Activated CD8-positive, alpha-beta memory T cell treated with anti-CD3 and anti-CD28 coated beads for 1 hour (primary cell): ENCODE results near the gene PDPK1.
"Not testable (repeated sequence)": the region's sequence is repeated elsewhere in the genome, so short reads cannot be mapped to it uniquely, and the experiment has no call there.

Experiments used
- DNase-seq, 2 donors: peaks; one replicate each; pipeline ENCODE4 v3.0.0-alpha.2; 2020; ENCODE audit warnings: low read depth in 1 of 2; ENCODE audit errors: extremely low read depth in 1 of 2

PDPK1 gene

DNA sequence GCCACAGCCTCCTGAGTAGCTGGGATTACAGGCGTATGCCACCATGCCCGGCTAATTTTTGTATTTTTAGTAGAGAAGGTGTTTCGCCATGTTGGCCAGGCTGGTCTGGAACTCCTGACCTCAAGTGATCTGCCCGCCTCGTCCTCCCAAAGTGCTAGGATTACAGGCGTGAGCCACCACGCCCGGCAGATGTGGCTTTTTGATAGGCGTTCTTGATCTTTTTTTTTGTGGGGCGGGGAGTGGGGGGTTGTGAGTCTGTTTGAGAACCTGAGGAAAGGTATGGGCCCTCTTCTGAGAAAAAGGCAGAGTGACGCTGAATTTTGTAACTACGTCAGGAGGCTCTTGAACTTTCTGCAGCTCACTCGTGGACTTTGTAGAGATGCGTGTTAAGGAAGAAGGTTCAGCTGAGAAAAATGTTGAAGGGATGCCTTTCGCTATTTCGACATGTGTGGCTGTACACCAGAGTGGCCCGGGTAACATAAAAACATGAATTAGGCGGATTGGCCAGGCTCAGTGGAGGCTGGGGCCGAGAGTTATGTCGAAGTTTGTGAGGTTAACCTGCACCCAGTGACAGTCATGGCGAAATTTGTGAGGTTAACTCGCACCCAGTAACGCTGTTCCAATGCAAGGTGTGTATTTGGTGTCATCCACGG, 1.5 kb downstream of the PDPK1 start:
- not testable (repeated sequence) for DNase-seq

DNA sequence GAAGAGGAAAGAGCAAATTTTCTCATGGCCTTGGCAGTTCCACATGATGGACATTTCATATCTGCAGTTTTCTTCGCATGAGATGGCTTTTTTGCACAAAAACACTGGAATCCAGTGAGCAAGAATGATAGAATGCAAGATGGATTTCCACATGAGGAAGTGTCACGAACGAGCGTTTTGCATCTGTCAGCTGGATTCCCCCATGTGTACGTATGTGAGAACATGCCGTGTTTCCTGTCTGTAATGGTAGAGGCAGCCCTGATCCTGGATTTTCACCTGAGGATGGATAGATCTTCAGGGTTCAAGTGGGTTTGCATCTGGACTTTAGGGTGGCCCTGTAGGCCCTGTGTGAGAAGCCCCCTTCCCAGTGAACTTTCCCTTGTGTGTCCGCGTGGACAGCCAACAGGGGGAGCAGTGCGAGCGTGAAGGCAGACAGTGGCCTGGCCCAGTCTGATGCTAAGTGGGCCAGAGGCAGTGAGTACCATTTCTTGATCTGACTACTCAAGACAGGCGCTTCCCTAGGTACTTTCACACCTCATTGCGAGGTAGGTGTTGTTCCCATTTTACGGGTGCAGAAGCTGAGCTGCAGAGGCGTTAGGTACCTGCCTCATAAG, 2.1 kb downstream of the PDPK1 start:
- DNase-seq = not testable (repeated sequence)

DNA sequence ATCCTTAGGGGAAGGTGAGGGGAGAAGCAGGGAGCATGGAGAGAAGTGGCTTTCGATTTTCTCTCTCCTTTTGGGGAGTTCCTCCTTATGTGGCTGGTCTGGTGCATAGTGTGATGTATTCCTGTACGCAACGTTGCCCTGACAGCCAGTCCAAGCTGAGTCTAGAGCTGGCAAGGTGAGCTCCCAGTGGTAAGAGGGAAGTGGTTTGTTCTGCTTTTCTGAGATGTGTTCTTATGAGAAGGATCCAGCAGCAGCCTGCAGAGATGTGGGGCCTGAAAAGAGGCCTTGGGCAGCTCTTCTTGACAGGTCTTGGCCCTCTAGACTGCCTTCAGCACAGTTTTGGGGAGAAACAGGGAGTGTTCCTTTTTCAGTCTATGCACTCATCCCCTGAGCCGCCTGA, 3.1 kb downstream of the PDPK1 start:
- DNase-seq = not testable (repeated sequence)

DNA sequence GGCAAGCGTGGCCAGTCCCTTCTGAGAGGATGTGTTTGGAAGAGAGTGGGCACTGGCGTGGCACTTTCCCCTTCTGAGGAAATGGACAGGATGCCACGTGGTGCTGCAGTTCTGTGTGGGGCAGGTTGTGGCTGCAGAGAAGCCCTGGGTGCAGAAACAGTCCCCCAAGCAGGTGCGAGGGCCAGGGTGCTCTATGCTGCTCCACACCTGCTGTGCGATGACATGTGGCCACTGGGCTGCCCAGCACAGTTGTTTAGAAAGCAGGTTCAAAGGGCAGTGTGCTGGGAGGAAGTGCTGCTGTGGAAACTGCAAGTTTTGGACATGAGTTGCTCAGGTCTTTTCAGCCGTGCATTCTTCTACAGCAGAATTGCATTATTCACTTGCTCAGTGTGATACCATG, 3.6 kb downstream of the PDPK1 start:
- not testable (repeated sequence) for DNase-seq

DNA sequence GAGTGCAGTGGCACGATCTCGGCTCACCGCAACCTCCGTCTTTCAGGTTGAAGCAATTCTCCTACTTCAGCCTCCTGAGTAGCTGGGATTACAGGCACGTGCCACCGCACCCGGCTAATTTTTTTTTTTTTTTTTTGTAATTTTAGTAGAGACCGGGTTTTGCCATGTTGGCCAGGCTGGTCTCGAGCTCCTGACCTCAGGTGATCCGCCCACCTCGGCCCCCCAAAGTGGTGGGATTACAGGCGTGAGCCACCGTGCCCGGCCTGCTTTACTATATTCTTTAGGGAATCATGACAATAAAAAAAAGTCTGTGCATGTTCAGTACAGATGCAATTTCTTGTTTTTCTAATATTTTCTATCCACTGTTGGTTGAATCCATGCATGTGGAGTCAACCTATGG, 6.0 kb downstream of the PDPK1 start:
- not testable (repeated sequence) for DNase-seq

DNA sequence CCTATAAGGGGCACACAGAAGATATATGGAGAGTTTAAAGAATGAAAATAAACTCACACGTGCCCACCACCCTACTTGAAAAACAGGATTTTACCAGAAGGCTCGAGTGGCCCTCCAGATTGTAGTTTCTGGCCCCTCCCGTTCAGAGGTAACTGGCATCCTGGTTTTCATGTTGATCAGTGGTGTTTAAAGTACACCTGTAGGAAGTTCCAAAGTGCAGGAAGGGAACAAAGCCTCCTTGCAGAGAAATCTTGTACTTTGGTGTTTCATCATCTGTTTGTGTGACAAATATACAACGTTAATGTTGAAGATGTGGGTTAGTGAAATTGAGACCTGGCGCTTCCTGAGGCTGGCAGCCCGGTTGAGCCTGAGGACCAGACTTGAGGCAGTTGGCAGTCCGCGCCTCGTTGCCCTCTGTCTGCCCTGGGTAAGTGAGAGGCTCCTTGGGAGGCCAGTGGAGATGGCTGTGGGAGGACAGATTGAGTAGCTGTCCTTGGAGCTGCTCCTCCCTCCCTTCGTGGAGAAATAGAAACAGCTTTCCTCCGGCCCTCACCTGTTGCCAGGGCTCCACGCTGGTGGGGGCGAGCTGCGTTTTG, 12.6 kb downstream of the PDPK1 start:
- not testable (repeated sequence) for DNase-seq

DNA sequence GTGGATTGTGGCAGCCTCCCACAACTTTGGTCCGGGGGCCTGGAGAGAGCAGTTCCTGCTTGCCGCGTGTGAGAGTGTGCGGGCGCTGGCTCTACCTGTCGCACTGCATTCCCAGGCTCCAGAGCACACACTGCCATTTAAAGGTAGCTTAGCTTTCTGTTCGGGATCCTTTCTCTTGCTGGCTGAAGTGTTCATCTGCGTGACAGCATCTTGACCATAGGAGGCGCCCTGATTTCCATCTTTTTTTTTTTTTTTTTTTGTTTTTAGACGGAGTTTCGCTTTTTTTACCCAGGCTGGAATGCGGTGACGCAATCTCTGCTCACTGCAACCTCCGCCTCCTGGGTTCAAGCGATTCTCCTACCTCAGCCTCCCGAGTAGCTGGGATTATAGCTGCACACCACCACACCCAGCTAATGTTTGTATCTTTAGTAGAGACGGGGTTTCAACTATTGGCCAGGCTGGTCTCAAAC, 13.6 kb downstream of the PDPK1 start:
- DNase-seq = not testable (repeated sequence)

DNA sequence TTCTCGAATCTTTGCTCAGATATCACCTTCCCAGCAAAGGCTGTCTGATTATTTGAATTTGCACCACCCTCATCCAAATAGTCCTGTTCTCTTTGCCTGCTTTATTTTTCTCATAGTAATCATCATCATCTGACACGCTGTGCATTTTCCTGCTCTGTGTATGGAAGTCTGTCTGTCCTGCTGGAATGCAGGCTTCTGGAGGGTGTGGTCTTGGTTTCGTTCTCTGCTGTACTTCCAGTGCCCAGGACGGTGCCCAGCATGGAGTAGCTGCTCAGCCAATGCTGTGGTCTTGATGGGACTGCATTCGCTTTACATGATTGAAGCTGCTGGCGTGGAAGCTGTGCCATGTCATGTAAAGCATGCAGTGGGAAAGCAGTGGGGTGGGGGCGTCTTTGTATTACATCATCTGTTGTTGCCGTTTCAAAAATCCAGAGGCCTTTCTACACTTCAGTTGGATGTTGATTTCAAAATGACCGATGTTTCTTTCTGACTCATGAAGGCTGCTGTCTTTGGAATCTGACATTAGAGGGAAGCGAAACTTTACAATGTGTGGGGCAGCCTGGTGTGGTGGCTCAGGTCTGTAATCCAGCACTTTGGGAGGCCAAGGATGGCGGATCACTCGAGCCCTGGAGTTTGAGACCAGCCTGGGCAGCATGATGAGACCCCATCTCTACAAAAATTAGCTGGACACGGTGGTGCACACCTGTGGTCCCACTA, 17.0 kb downstream of the PDPK1 start:
- not testable (repeated sequence) for DNase-seq

DNA sequence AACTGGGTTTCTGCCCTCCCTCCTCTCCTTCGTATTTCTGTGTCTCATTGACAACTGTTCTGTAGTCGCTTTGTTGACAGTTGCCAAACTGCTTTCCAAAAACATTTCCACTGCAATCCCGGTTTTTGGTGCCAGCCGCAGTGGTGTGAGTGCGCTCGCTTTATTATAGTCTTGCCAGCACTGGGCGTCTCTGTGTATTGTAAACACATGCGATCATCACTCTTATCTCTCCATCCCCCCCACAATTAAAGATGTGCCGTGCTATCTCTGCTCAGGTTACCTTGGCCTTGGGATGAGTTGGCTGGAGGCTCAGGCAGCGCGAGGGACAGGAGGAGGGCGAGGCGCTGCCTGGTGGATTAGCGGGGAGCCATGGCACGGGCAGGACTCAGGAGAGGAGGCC, 19.3 kb downstream of the PDPK1 start:
- DNase-seq = not testable (repeated sequence)

DNA sequence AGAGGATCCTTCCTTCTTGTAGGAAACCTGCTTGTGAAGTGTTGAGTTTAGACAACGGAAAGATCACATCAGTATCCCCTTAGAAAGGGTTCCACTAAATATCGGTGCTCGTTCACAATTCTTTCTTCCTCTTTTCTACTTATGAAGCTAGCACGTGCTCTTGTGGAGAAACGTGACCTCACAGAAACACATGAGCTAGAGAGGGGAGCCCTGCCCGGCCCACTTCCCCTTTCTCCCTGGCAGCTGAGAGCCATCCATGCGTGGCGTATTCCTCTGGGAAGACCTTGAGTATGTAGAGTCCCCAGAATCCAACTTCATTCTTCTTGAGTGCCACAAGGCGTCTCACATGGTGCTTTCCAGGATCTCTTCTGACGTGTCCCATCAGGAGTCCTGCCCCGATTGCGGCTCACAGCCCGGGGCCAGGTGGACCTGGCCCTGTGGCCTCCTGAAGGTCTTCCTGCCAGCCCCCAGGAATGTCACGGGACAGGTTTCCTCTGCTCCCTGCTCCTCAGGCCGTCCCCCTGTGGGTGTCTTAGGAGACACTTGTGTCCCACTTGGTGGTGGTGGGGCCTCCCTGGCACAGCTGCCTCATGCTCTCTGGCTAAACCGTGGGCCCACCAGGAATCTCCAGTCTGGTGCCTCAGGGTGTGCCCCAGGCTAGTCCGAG, 22.4 kb downstream of the PDPK1 start:
- not testable (repeated sequence) for DNase-seq

DNA sequence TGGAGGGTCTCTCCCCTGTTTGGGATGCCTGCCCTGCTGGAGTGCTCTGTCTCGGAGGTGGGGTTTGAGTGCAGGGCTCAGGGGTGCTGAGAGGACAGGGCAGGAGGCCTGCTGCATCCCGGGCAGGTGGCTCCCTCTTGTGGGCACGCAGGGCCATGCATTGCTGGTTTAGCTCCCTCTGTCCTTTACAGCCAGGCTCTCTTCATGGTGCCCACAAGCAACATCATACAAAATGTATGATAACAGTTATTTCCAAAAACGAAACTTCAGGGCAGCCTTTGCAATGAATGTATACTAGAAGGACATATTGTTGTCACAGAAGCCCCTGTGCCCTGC, 22.9 kb downstream of the PDPK1 start:
- DNase-seq = peak; percentile 17 to 54

DNA sequence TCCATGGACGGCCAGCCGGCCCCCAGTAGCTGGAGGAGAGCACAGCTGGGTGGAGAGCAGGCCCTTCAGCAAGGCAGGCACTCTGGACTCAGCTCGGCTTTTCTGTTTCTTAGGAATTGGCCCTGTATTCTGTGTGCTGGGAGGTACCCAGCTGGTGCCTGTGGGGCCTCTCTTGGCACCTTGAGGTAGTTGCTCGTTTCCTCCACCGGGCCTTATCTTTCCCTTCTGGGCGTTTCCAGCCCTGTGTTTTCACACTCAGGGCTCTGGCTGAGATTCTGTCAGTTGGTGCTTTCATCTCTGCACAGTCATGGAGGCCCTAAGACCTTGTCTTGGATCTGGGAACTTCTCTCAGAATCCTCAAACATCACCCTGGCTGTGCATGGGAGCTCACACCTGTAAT, 29.7 kb downstream of the PDPK1 start:
- DNase-seq = not testable (repeated sequence)

DNA sequence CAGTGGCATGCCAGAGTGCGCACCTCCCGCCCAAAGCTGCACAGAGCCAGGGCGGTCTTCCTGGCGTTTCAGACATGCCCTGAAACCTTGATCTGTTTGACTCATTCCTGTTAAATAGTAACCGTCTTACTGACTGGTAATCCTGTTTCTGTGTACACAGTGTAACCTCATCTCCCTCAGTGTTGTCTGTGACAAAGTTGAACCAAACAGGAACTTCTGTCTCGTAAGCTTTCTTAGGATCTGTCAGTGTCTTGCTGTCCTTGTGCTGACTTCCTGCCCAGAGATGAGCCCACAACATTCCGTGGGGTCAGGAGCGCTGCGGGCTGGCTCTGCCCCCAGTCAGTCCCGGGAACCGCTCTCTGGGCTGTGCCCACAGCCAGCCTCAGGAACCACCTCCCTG, 30.8 kb downstream of the PDPK1 start:
- not testable (repeated sequence) for DNase-seq

DNA sequence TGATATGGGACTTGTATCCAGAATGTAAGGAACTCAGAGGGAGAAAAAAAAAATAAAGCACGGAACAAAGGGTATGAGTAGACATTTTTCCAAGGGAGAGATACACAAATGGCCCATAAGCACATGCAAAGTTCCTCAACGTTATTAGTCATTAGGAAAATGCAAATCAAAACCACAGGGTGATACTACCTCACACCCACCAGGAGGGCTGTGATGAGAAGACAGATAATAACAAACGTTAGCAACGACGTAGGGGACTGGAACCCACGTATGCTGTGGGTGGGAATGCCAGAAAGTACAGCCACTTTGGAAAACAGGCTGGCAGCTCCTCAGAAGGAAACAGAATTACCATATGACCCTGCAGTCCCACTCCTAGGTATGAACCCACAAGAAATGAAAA, 34.9 kb downstream of the PDPK1 start:
- not testable (repeated sequence) for DNase-seq

DNA sequence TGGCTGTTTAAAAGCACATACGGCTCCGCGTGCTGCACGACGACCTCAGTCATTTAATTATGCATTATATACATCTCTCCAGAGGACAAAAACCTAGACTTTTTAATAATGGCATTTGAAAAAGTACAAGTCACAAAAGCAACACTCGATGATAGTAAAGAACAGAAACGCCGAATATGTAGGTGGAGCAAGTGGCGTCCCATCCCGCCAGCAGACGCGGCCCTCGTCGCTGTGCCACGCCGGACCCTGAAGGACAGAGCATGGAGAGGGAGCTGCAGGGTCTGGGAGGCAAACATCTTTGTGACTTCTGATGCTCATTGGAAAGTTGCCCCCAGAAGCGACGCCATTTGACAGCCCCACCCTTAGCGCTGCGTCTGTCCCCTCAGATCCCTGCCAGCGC, 38.0 kb downstream of the PDPK1 start:
- not testable (repeated sequence) for DNase-seq

DNA sequence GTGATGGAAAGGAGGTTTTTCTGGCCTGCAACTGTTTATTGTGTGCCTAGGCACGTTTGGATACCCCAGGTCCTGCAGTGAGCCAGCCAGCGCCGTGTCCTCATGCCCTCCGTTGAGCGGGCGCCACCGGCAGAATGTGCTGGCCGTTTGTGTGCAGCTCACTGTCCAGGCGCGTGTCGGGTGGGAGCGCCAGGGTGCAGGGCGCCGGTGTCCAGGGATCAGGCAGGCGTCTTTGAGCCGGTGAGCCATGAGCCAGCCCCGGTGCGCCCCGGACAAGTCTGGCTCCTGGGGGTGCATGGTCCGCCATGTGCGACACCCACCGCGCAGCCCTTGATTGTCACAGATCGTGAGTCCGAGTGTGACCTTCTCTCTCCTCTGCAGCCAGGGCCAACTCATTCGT, 39.2 kb downstream of the PDPK1 start:
- not testable (repeated sequence) for DNase-seq

DNA sequence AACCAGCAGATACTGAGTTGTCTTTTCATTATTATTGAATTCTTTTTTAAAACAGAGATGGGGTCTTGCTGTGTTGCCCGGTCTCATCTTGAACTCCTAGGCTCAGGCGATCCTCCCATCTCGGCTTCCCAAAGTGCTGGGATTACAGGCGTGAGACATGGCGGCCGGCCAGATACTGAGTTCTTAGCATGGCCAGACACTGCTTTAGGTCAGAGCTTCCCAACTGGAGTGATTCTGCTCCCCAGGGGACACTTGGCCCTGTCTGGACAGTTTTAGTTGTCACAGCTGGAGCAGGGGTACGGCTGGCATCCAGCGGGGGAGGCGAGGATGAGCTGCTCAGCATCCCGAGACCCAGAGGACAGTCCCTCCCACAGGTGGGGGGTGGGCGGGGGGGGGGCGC, 41.1 kb downstream of the PDPK1 start:
- DNase-seq = not testable (repeated sequence)

DNA sequence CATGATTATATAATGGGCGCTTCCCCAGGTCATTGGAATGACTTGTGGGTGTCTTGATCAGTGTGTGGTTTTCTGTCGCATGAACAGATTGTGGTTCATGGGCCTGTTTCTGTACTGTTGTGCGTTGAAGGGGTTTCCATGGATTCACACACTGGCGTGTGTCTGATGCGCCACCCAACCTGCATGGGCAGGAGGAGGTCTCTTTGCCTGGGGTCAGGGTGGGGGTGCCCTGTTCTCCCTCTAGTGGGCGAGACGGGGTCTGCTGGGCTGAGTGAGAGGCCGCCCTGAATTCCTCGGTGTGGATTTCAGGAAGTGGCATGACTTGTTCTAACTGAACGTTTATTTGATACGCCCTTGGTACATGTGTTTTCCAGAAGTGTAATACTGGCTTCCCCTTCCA, 42.3 kb downstream of the PDPK1 start:
- not testable (repeated sequence) for DNase-seq

DNA sequence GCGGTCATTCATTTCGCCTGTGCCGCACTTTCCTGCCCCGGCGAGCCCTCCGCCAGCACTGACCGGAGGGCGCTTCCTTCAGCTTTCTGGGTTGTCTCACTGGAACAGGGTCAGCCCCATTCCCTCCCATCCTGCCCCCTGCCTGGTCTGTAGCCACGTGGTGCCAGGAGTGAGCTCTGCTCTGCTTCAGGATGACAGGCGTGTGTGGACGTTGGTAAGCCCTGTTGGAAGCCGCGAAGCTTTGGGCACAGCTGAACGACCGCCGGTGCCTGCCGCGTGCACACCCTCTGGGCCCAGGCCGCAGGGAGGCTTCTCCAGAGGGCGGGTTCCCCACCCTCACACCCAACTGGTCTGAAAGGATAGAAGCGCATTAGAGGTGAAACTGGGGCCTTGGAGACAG, 43.0 kb downstream of the PDPK1 start:
- not testable (repeated sequence) for DNase-seq

DNA sequence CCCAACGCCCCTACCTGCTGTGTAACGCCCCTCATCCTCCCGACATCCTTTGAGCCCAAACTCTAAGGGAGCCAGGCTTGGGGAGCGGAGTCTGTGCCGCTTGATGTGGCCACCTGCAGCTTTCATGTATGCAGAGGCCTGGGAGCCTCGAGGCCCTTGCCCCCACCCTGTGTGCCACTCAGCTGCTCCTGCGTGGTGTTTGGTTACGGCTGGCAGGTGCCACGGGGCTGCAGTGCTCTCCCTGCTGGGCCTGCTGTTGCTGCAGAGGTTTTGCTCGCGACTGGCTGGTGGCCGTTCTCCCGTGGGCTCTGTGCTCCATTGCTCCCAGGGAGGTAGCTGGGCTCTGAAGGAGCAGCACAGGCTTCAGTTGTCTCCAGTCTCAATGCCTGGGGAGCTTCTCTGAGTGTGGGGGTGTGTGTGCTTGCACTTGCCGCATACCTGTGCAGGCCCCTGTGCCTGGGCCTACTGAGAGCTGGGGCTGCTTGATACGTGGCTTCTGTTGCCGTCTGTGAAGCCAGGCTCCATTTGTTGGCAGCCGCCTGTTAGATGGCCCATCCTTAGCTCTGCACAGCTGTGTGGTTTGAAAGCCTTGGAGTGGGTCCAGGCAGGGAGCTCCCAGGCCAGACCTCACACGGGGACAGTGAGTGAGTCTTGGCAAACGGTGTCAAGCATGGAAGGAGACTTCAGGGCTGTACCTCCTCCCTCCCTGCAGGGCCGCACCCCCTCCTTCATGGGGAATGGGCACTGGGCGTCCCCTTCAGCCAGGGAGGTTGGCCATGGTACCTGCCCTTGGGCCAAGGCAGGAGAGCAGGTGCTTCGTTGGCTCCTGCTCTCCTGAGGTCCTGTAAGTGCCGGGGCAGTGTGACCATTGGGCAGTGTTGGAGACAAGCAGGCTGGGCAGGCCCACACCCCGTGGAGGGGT, 47.2 kb downstream of the PDPK1 start:
- DNase-seq = no peak
